NOMO-1 treated with DMSO at 0.1 percent for 48 hours (cell line): ENCODE results near the gene FBXO9.
A peak's percentile ranks its signal among the peaks of the same experiment; 100 is the strongest.

Source experiments
- DNase-seq: peaks from one replicate; lab custom pipeline; 2025; ENCODE audit not compliant: unreplicated experiment; lab: John Stamatoyannopoulos, UW

The FBXO9 gene

GRCh38 chr6:53130569-53131290 is 65.5 kb downstream of the FBXO9 start:
- no peak for DNase-seq

GRCh38 chr6:53133961-53134360 is 68.8 kb downstream of the FBXO9 start:
- no peak for DNase-seq

GRCh38 chr6:53134601-53135235 is 69.5 kb downstream of the FBXO9 start:
- DNase-seq = no peak

- DNase-seq = no peak
Observed at GRCh38 chr6:53136000-53136609, 70.9 kb downstream of the FBXO9 start.

- peak; percentile 54 for DNase-seq
Observed at GRCh38 chr6:53139841-53140413, 74.7 kb downstream of the FBXO9 start.

- no peak for DNase-seq
Observed at GRCh38 chr6:53142810-53143209, 77.6 kb downstream of the FBXO9 start.

- no peak for DNase-seq
Observed at GRCh38 chr6:53143710-53144109, 78.5 kb downstream of the FBXO9 start.

GRCh38 chr6:53144802-53145201 is 79.6 kb downstream of the FBXO9 start:
- DNase-seq = no peak

- no peak for DNase-seq
Observed at GRCh38 chr6:53148684-53149083, 83.5 kb downstream of the FBXO9 start, which contains the start of gene GCM1. GCM1 (minus strand) TSS chr6:53148841; CDS start chr6:53145632, 3,209 bp downstream.
